Peyer's patch (tissue), 4 donors: ENCODE results near the gene JCAD.

ENCODE experiments used
- POLR2A ChIP-seq, 2 donors: fragments of 450-650 bp; IDR thresholded peaks; one replicate each; pipeline ENCODE4 v1.5.1; 2017; ENCODE audit warnings: antibody characterized with exemption in 2 of 2, mild to moderate bottlenecking in 2 of 2, moderate library complexity in 2 of 2
- TF ChIP-seq, protein P1 (sequence below), 6 experiments: fragments of 450-650 bp in 4 of 6; fragments of 200-600 bp in 2 of 6; sonication (generic) in 1 of 6; IDR thresholded peaks; one replicate each; pipeline ENCODE4 v1.5.1; 2017 to 2019; ENCODE audit warnings: antibody characterized with exemption in 6 of 6, mild to moderate bottlenecking in 3 of 6, moderate library complexity in 1 of 6

DNA sequence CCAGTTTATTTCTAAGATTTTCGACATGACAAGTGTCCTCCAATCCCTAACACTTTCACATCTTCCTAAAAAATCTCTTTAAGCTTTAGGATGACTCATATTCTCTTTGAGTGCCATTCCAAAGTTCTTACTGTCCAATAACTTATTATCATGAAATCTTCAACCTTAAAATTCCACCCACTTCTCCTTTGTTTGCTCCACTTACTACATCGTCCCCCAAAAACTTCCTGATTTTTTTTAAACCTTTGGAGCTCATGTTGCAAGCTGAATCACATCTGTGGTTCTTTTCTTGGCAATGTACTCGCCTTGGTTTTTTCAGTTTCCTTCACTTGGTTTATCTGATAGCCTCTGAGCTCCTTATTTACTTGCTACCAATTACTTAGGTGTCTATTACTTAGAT is 39.2 kb upstream of the JCAD start:
- TF ChIP-seq, protein P1, sequence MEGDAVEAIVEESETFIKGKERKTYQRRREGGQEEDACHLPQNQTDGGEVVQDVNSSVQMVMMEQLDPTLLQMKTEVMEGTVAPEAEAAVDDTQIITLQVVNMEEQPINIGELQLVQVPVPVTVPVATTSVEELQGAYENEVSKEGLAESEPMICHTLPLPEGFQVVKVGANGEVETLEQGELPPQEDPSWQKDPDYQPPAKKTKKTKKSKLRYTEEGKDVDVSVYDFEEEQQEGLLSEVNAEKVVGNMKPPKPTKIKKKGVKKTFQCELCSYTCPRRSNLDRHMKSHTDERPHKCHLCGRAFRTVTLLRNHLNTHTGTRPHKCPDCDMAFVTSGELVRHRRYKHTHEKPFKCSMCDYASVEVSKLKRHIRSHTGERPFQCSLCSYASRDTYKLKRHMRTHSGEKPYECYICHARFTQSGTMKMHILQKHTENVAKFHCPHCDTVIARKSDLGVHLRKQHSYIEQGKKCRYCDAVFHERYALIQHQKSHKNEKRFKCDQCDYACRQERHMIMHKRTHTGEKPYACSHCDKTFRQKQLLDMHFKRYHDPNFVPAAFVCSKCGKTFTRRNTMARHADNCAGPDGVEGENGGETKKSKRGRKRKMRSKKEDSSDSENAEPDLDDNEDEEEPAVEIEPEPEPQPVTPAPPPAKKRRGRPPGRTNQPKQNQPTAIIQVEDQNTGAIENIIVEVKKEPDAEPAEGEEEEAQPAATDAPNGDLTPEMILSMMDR (IDR thresholded peaks at IDR 0.05), result no peak
- no peak for TF ChIP-seq POLR2A (IDR thresholded peaks at IDR 0.05)
